Measurements from ENCODE around the gene RASGRF1. TPM values are rescaled to one million over a fixed set of nuclear protein-coding genes. Genes with fewer than 3 reads are reported as not detected.

Gene RASGRF1
- total RNA-seq, 1 experiment from 2014 or later: not detected

GRCh38 chr15:78946493-78946892 lies 144.1 kb downstream of the RASGRF1 start:
- H3K9me3 ChIP-seq (ENCODE audit: low read length): no peaks in the 10 kb centered on the region
- ATAC-seq: no peak
- H3K36me3 ChIP-seq (ENCODE audit: low read depth, low read length): no peaks in the 10 kb centered on the region
- no peaks in the 10 kb centered on the region for H3K27me3 ChIP-seq (ENCODE audit: low read length)
- ChIA-PET POLR2A (ENCODE audit: unreplicated experiment) (no interaction called here), CTCF (interaction anchor here (0.7 kb wide), 1 partner anchor 15 kb away, joined by 8 read pairs; no protein-coding TSS in a partner anchor)
- no peak overlapping the region for H3K9ac ChIP-seq (ENCODE audit: low read length)
- TF ChIP-seq EZH2phosphoT487 (IDR thresholded peaks at IDR 0.05; ENCODE audit: borderline replicate concordance, low read length) (no peak), EZH2 (IDR thresholded peaks at IDR 0.05; ENCODE audit: low read length, unreplicated experiment) (no peak), CTCF (conservative IDR thresholded peaks at IDR 0.05; ENCODE audit: low read depth, low read length) (no peak)
- no peaks in the 10 kb centered on the region for H4K20me1 ChIP-seq (ENCODE audit: low read length)
- no peak overlapping the region for H3K4me3 ChIP-seq (ENCODE audit: low read length)
- H3K79me2 ChIP-seq (ENCODE audit: low read length): peaks cover 15% of the 10 kb centered on the region
- H3F3A ChIP-seq (ENCODE audit: low read length, unreplicated experiment): no peaks in the 10 kb centered on the region
- H2AFZ ChIP-seq (ENCODE audit: low read length): no peak overlapping the region
- peaks cover 40% of the 10 kb centered on the region for H3K4me1 ChIP-seq (ENCODE audit: insufficient read depth, low read length)
- intact Hi-C loops (cut with micrococcal nuclease): no loop called here
- H3K27ac ChIP-seq (ENCODE audit: low read length): no peak overlapping the region
- H3K4me2 ChIP-seq (ENCODE audit: low read length): no peak overlapping the region
- no peaks in the 10 kb centered on the region for H3K9me2 ChIP-seq (replicated peaks; ENCODE audit: low read length)
- BruUV-seq (replicated peaks): no TSS peak
- DNase-seq: no peak

GRCh38 chr15:78944669-78945407 lies 145.7 kb downstream of the RASGRF1 start, which contains the start of gene CTSH:
TSS of gene CTSH (minus strand) at chr15:78945046. CDS start at chr15:78944981, 65 bp downstream.
- no peak within 1 kb of the TSS for H3K27ac ChIP-seq (ENCODE audit: low read length)
- BruUV-seq (replicated peaks): no TSS peak
- ChIA-PET POLR2A (ENCODE audit: unreplicated experiment) (no interaction called here), CTCF (no interaction called here)
- no peaks in the 10 kb centered on the region for H3F3A ChIP-seq (ENCODE audit: low read length, unreplicated experiment)
- TF ChIP-seq EZH2 (IDR thresholded peaks at IDR 0.05; ENCODE audit: low read length, unreplicated experiment) (no peak), EZH2phosphoT487 (IDR thresholded peaks at IDR 0.05; ENCODE audit: borderline replicate concordance, low read length) (no peak), CTCF (conservative IDR thresholded peaks at IDR 0.05; ENCODE audit: low read depth, low read length) (no peak)
- peak; percentile 78 for ATAC-seq
- peak within 1 kb of the TSS; percentile 73 for H2AFZ ChIP-seq (ENCODE audit: low read length)
- peaks cover 15% of the 10 kb centered on the region for H3K79me2 ChIP-seq (ENCODE audit: low read length)
- no peaks in the 10 kb centered on the region for H3K27me3 ChIP-seq (ENCODE audit: low read length)
- peaks cover 23% of the 10 kb centered on the region for H3K4me1 ChIP-seq (ENCODE audit: insufficient read depth, low read length)
- peak within 1 kb of the TSS; percentile 65 for H3K4me3 ChIP-seq (ENCODE audit: low read length)
- intact Hi-C loops (cut with micrococcal nuclease): loop anchor here (2.0 kb wide), 1 partner anchor 14 kb away; no protein-coding TSS in a partner anchor
- DNase-seq: peak; percentile 74
- no peaks in the 10 kb centered on the region for H3K9me2 ChIP-seq (replicated peaks; ENCODE audit: low read length)
- no peaks in the 10 kb centered on the region for H3K9me3 ChIP-seq (ENCODE audit: low read length)
- peak within 1 kb of the TSS; percentile 46 for H3K9ac ChIP-seq (ENCODE audit: low read length)
- H4K20me1 ChIP-seq (ENCODE audit: low read length): no peaks in the 10 kb centered on the region
- peak within 1 kb of the TSS; percentile 84 for H3K4me2 ChIP-seq (ENCODE audit: low read length)
- no peaks in the 10 kb centered on the region for H3K36me3 ChIP-seq (ENCODE audit: low read depth, low read length)

- ChIA-PET CTCF (no interaction called here), POLR2A (ENCODE audit: unreplicated experiment) (no interaction called here)
- H2AFZ ChIP-seq (ENCODE audit: low read length): peak overlapping the region; percentile 73
- BruUV-seq (replicated peaks): no TSS peak
- H3K9ac ChIP-seq (ENCODE audit: low read length): peak overlapping the region; percentile 46
- H3K9me3 ChIP-seq (ENCODE audit: low read length): no peaks in the 10 kb centered on the region
- H3K36me3 ChIP-seq (ENCODE audit: low read depth, low read length): no peaks in the 10 kb centered on the region
- H3F3A ChIP-seq (ENCODE audit: low read length, unreplicated experiment): no peaks in the 10 kb centered on the region
- H3K9me2 ChIP-seq (replicated peaks; ENCODE audit: low read length): no peaks in the 10 kb centered on the region
- DNase-seq (no peak), ATAC-seq (peak; percentile 28)
- no peak overlapping the region for H3K27ac ChIP-seq (ENCODE audit: low read length)
- intact Hi-C loops (cut with micrococcal nuclease): loop anchor here (2.0 kb wide), 1 partner anchor 13 kb away; no protein-coding TSS in a partner anchor
- peaks cover 17% of the 10 kb centered on the region for H3K4me1 ChIP-seq (ENCODE audit: insufficient read depth, low read length)
- H3K27me3 ChIP-seq (ENCODE audit: low read length): no peaks in the 10 kb centered on the region
- no peaks in the 10 kb centered on the region for H4K20me1 ChIP-seq (ENCODE audit: low read length)
- TF ChIP-seq EZH2 (IDR thresholded peaks at IDR 0.05; ENCODE audit: low read length, unreplicated experiment) (no peak), CTCF (conservative IDR thresholded peaks at IDR 0.05; ENCODE audit: low read depth, low read length) (no peak), EZH2phosphoT487 (IDR thresholded peaks at IDR 0.05; ENCODE audit: borderline replicate concordance, low read length) (no peak)
- peak overlapping the region; percentile 84 for H3K4me2 ChIP-seq (ENCODE audit: low read length)
- peaks cover 15% of the 10 kb centered on the region for H3K79me2 ChIP-seq (ENCODE audit: low read length)
- H3K4me3 ChIP-seq (ENCODE audit: low read length): peak overlapping the region; percentile 65
Measured at GRCh38 chr15:78944202-78944625, 146.4 kb downstream of the RASGRF1 start.
